SH-SY5Y (cell line): Measurements from ENCODE around the gene NBAS.

Source experiments
- GATA2 ChIP-seq: IDR thresholded peaks from 2 replicates; pipeline ENCODE4 v1.6.1; 2011; ENCODE audit warnings: mild to moderate bottlenecking, low read depth, low read length
- GATA3 ChIP-seq: IDR thresholded peaks from 2 replicates; pipeline ENCODE4 v1.6.1; 2011; ENCODE audit warnings: low read depth, mild to moderate bottlenecking, low read length, moderate library complexity

GRCh38 chr2:15610430-15610952 lies 49.4 kb upstream of the NBAS start:
- TF ChIP-seq GATA3 (no peak), GATA2 (no peak)
